NK-92 (cell line): ENCODE measurements around the gene MCM6.
A peak's percentile ranks its signal among the peaks of the same experiment; 100 is the strongest.
"Not testable (repeated sequence)": the region's sequence is repeated elsewhere in the genome, so short reads cannot be mapped to it uniquely, and the experiment has no call there.

ENCODE experiments used
- DNase-seq: peaks from one replicate; lab custom pipeline; 2025; ENCODE audit not compliant: unreplicated experiment; lab: John Stamatoyannopoulos, UW

Gene MCM6

GRCh38 chr2:135821190-135821589, 55.1 kb downstream of the MCM6 start:
- no peak for DNase-seq

- DNase-seq = peak; percentile 2
Observed at GRCh38 chr2:135820003-135820618, 56.1 kb downstream of the MCM6 start.

GRCh38 chr2:135818937-135819610, 57.2 kb downstream of the MCM6 start:
- no peak for DNase-seq

GRCh38 chr2:135817951-135818350, 58.3 kb downstream of the MCM6 start:
- DNase-seq = no peak

- no peak for DNase-seq
Observed at GRCh38 chr2:135817466-135817865, 58.8 kb downstream of the MCM6 start.

GRCh38 chr2:135815269-135815668, 61.0 kb downstream of the MCM6 start:
- no peak for DNase-seq

- no peak for DNase-seq
Observed at GRCh38 chr2:135812907-135813511, 63.2 kb downstream of the MCM6 start.

- DNase-seq = not testable (repeated sequence)
Observed at GRCh38 chr2:135807874-135808273, 68.4 kb downstream of the MCM6 start.

- no peak for DNase-seq
Observed at GRCh38 chr2:135803278-135803677, 73.0 kb downstream of the MCM6 start.

- no peak for DNase-seq
Observed at GRCh38 chr2:135802350-135802749, 73.9 kb downstream of the MCM6 start.

GRCh38 chr2:135800513-135801460, 75.5 kb downstream of the MCM6 start:
- DNase-seq = no peak

- no peak for DNase-seq
Observed at GRCh38 chr2:135799738-135800137, 76.5 kb downstream of the MCM6 start.

GRCh38 chr2:135798762-135799161, 77.5 kb downstream of the MCM6 start:
- no peak for DNase-seq

- DNase-seq = no peak
Observed at GRCh38 chr2:135798275-135798705, 78.0 kb downstream of the MCM6 start.

GRCh38 chr2:135797497-135798274, 78.6 kb downstream of the MCM6 start:
- DNase-seq = no peak

- no peak for DNase-seq
Observed at GRCh38 chr2:135796606-135797005, 79.6 kb downstream of the MCM6 start.

GRCh38 chr2:135795641-135796040, 80.6 kb downstream of the MCM6 start:
- DNase-seq = not testable (repeated sequence)

GRCh38 chr2:135792401-135793150, 83.7 kb downstream of the MCM6 start:
- no peak for DNase-seq

- DNase-seq = no peak
Observed at GRCh38 chr2:135791418-135792190, 84.6 kb downstream of the MCM6 start.
